Ascending aorta (tissue), 2 donors: ENCODE measurements around the gene UGT1A5. TPM values are rescaled to one million over a fixed set of nuclear protein-coding genes. Genes with fewer than 3 reads are reported as not detected.

Experiments used
- DNase-seq, 2 donors: peaks; one replicate each; pipeline ENCODE4 v3.0.0-alpha.2; 2019; ENCODE audit warnings: low spot score in 2 of 2
- H3K27ac ChIP-seq, 2 donors: fragments of 200-600 bp; sonication (generic); one replicate each; pipeline ENCODE4 v1.5.1; 2016 to 2017; ENCODE audit warnings: mild to moderate bottlenecking in 1 of 2
- H3K27me3 ChIP-seq: fragments of 200-600 bp; sonication (generic); one replicate; pipeline ENCODE4 v1.5.1; 2017
- H3K36me3 ChIP-seq, 2 donors: fragments of 200-600 bp; sonication (generic); one replicate each; pipeline ENCODE4 v1.5.1; 2016
- H3K4me1 ChIP-seq, 2 donors: fragments of 200-600 bp; sonication (generic); one replicate each; pipeline ENCODE4 v1.5.1; 2016 to 2017; ENCODE audit warnings: mild to moderate bottlenecking in 1 of 2
- H3K4me3 ChIP-seq, 2 donors: fragments of 200-600 bp; sonication (generic); one replicate each; pipeline ENCODE4 v1.5.1; 2016 to 2017; ENCODE audit warnings: mild to moderate bottlenecking in 1 of 2
- H3K9me3 ChIP-seq, 2 donors: fragments of 200-600 bp; sonication (generic); one replicate each; pipeline ENCODE4 v1.5.1; 2016
- CTCF ChIP-seq, 3 experiments: fragments of 200-600 bp in 2 of 3; fragments of 450-650 bp in 1 of 3; sonication (generic) in 2 of 3; IDR thresholded peaks; one replicate each; pipeline ENCODE4 v1.5.1; 2016 to 2019; ENCODE audit warnings: antibody characterized with exemption in 3 of 3, mild to moderate bottlenecking in 1 of 3, moderate library complexity in 1 of 3
- intact Hi-C: fragments of 100-400 bp; cut with DNase I; formaldehyde crosslinking; loops from one replicate; pipeline ENCODE4 v1.15.1; 2023
- total RNA-seq: library from RNA; depleted of rRNA; stranded (reverse); fragments of >200 nt; gene quantifications from one replicate; pipeline ENCODE4 v1.1.0, GENCODE V29; 2016

UGT1A5 gene
- total RNA-seq, 1 donor from 2014 or later, result not detected

GRCh38 chr2:233754872-233755611, 42.3 kb downstream of the UGT1A5 start:
- Histone ChIP-seq H3K4me1 (no peaks in the 10 kb centered on the region), H3K36me3 (no peaks in the 10 kb centered on the region), H3K4me3 (no peak overlapping the region), H3K9me3 (no peaks in the 10 kb centered on the region), H3K27me3 (no peaks in the 10 kb centered on the region), H3K27ac (no peak overlapping the region)
- DNase-seq, result no peak
- no peak for TF ChIP-seq CTCF (IDR thresholded peaks at IDR 0.05)
- intact Hi-C loops, result no loop called here

DNA sequence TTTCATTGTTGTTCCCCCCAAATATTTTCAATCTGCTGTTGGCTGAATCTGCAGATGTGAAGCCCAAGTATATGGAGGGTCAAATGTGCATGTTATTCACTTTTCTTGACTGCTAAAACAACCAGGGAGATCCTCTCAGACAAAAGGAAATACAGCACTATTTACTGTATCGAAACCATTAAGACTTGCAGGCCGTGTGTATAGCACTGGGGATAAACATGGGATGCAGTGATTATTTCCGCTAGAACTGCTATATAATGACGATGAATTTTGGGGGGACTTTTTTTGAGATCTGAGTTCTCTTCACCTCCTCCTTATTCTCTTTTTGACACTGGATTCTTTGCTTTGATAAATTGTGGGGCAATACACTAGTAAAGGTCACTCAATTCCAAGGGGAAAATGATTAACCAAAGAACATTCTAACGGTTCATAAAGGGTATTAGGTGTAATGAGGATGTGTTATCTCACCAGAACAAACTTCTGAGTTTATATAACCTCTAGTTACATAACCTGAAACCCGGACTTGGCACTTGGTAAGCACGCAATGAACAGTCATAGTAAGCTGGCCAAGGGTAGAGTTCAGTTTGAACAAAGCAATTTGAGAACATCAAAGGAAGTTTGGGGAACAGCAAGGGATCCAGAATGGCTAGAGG, 43.8 kb downstream of the UGT1A5 start:
- no peak for TF ChIP-seq CTCF (IDR thresholded peaks at IDR 0.05)
- no peaks in the 10 kb centered on the region for H3K9me3 ChIP-seq
- DNase-seq, result no peak
- no peaks in the 10 kb centered on the region for H3K27me3 ChIP-seq
- H3K36me3 ChIP-seq, result no peaks in the 10 kb centered on the region
- intact Hi-C loops, result no loop called here
- no peak overlapping the region for H3K4me3 ChIP-seq
- no peaks in the 10 kb centered on the region for H3K4me1 ChIP-seq
- H3K27ac ChIP-seq, result no peak overlapping the region

DNA sequence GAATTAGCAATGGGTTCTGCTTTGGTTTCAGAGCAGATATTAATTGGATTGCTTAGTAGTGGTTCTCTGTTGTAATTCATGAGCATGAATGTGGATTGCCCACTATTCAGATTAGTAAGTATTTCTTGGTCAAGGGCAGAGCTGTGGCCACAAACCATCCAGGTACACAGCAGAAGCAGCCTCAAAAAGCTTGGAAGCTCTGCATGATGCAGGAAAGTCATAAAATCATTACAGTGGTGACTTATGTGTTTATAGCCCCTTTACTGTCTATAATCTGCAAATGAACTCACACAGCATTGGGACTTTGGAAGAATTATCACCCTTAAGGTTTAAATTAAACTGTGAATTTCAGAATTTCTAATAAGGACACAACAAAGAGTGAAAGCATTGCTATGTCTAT, 45.4 kb downstream of the UGT1A5 start:
- no peak overlapping the region for H3K27ac ChIP-seq
- intact Hi-C loops, result no loop called here

GRCh38 chr2:233758849-233759248, 46.1 kb downstream of the UGT1A5 start:
- no peaks in the 10 kb centered on the region for H3K36me3 ChIP-seq
- intact Hi-C loops, result no loop called here
- DNase-seq, result no peak
- H3K9me3 ChIP-seq, result no peaks in the 10 kb centered on the region
- no peak overlapping the region for H3K4me3 ChIP-seq
- H3K27me3 ChIP-seq, result no peaks in the 10 kb centered on the region
- no peak for TF ChIP-seq CTCF (IDR thresholded peaks at IDR 0.05)
- H3K4me1 ChIP-seq, result no peaks in the 10 kb centered on the region
- no peak overlapping the region for H3K27ac ChIP-seq

More for the DNA sequence above, 45.4 kb downstream of the UGT1A5 start:
- Histone ChIP-seq H3K4me1 (no peaks in the 10 kb centered on the region), H3K27me3 (no peaks in the 10 kb centered on the region), H3K9me3 (no peaks in the 10 kb centered on the region), H3K36me3 (no peaks in the 10 kb centered on the region), H3K4me3 (no peak overlapping the region)
- TF ChIP-seq CTCF (IDR thresholded peaks at IDR 0.05), result no peak
- DNase-seq, result no peak

DNA sequence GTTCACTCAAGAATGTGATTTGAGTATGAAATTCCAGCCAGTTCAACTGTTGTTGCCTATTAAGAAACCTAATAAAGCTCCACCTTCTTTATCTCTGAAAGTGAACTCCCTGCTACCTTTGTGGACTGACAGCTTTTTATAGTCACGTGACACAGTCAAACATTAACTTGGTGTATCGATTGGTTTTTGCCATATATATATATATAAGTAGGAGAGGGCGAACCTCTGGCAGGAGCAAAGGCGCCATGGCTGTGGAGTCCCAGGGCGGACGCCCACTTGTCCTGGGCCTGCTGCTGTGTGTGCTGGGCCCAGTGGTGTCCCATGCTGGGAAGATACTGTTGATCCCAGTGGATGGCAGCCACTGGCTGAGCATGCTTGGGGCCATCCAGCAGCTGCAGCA, 47.3 kb downstream of the UGT1A5 start, which contains the start of gene UGT1A1:
Gene UGT1A1 (plus strand): TSS at position 228 of the 400 bp plus-strand sequence. CDS start 18 bp downstream, at position 246.
- intact Hi-C loops, result no loop called here
- Histone ChIP-seq H3K27ac (no peak within 1 kb of the TSS), H3K27me3 (no peaks in the 10 kb centered on the region), H3K9me3 (no peaks in the 10 kb centered on the region), H3K36me3 (no peaks in the 10 kb centered on the region), H3K4me1 (no peaks in the 10 kb centered on the region), H3K4me3 (no peak within 1 kb of the TSS)
- no peak for DNase-seq
- TF ChIP-seq CTCF (IDR thresholded peaks at IDR 0.05), result no peak
